GM19467 (cell line): ENCODE data around the gene STYXL1.
"Not testable (repeated sequence)": the region's sequence is repeated elsewhere in the genome, so short reads cannot be mapped to it uniquely, and the experiment has no call there.

Experiments
- ATAC-seq: cut with Tn5 transposase; IDR thresholded peaks from one replicate; pipeline ENCODE4 v1.9.1; 2021; ENCODE audit warnings: mild to moderate bottlenecking, moderate library complexity; ENCODE audit not compliant: unreplicated experiment

The STYXL1 gene

DNA sequence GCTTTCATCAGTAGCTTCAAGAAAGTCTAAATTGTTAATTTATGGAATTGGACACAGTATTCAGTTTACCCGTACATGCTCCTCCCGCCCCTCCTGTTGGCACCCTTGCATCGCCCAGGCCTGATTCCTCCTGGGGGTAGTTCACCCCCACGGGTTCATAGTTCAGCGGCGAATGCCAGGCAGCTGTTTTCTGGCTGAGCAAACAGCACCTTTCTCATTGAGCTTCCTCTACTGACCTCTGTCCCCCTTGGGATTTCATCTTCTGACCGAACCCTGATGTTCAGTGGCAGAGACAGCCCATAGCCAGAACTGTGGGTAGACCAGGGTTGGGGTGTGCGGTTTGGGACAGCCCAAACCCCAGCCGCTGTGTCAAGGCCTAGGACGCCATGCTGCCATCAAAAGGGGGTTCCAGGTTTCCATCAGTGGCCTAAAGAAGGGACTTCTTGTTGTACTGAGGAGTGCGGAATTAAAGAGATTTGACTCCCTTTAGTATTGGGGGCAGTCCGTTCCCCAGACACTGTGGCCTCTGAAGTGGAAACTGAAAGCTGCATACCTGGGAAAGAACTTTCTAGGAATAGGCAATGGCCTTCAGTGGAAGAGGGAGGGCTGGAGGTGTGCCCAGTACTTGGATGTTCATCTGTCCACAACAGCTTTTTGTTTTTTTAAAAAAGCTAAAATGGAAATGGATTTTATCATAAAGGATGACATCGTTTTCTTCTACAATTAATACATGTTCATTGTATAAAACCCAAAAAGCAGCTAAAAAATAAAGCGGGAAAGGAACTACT lies 19.1 kb upstream of the STYXL1 start:
- ATAC-seq, result no peak

DNA sequence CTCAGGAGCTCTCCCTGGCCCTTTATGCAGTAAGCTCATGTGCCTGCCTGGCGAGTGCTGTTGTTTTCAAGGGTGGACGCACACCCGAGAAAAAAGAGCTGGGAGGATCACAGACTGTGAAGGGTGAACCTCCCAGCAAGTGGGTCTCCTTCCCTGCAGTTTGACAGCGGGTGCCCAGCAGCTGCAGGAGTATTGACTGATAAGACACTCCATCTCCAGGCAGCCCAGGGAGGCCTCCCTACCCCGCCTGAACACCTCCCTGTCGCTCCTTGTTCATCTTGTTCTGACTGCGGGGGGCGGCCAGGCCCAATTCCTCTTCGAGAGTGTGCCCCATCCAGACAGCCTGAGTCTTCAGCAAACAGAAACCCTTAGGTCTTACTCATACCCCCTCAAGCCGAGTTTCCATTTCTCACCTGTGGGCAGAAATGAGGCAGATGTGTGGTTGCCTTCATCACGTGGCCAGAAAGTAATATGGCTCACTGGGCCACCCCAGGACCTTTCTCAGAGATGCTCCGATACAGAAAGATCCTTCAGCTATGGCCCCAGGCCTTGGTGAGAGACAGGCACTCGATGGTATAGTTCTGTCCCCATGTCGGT lies 17.3 kb upstream of the STYXL1 start:
- ATAC-seq, result no peak

DNA sequence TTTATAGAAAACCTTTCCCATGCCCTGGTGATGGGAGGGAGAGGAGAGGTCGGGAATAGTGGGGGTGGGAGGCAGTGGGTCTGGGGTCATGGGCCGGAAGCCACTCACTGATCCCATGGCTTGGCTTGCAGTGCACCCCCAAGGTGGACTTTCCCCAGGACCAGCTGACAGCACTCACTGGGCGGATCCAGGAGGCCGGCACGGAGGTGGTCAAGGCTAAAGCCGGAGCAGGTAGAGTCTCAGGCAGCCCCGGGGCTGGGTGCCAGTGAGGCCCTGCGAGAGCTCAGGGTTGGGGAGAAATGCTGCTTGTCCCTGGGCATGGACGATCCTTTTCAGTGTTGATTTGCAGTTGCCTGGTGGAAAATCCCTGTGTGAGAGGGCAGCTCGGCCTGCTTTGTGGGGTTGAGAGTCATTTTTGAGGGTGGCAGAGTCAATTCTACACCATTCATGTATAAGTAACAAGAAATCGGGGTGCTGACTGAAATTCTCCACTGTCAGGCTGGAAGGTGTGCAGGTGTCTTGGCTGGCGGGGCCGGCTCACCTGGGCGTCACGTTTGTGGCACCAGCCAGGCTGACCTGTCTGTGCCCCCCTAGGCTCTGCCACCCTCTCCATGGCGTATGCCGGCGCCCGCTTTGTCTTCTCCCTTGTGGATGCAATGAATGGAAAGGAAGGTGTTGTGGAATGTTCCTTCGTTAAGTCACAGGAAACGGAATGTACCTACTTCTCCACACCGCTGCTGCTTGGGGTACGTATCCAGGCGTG lies 16.6 kb upstream of the STYXL1 start:
- ATAC-seq, result no peak

DNA sequence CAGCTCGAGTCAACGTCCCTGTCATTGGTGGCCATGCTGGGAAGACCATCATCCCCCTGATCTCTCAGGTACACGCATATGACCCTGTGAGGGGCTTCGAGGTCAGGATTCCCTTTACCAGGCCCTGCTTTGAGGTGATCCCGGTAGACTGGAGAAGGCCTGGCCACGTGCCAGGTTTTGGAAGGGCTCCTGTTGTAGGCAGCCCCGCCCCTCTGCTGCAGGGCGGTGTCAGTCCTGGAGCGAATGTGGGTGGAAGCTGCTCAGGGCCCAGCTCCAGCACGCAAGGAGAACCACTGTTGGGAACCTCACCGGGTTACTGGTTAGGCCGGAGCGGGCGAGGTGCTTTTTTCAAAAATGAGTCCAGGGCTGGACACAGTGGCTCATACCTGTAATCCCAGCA lies 15.7 kb upstream of the STYXL1 start:
- ATAC-seq, result no peak

DNA sequence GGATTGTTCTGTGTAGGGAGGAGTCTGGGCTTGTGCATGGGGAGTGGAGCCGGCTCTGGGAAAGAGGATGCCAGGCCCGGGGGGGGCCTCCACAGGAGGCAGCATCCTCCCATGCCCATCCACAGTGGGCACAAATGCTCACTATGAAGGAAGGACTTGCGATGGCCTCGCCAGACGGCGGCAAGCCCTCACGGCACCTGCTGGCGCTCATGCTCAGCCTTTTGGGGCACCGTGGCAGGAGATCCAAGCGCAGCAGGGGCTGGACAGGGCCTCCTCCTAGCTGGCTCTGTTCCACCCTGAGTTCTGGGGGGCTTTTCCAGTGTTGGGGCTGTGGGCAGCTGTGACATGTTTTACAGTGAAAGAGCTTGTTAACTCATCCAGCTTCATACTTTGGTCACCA lies 15.3 kb upstream of the STYXL1 start:
- no peak for ATAC-seq

DNA sequence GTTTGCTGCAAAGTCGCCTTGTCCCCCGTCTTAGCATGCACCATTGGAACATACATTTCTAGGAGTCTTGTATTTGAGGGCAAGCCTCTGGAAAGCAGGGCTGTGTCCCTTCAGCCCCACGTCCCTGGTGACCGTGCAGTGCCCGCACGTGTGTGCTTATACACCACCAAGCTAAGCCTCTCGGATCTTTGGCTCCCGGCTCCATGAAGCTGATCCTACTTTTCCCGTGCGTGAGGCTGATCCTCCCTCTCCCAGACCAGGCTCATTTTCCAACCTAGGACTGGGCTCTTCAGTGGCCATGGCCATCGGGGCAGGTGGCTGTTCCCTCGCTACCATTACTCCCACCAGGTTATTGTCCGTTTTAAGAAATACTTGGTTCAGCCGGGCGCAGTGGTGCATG lies 14.5 kb upstream of the STYXL1 start:
- no peak for ATAC-seq

DNA sequence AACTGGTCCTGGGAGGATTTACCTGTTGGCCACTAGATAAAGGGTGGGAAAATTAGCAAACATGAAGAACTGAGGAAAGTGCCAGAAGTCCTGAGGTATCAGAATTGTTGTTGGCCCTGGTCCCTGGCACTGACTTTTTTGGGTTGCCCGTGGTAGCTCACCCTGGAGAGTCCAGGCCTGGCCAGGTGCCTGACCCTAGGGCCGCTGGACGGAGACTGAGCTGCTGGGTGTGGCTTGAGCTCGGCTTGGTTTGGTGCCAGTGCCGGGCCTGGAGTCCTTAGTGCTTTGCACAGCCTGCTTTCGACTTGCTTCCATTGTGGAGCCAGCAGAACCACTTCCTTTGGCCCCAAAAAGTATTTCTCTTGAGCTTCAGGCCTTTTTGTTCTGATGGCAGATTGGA lies 13.0 kb upstream of the STYXL1 start:
- no peak for ATAC-seq

DNA sequence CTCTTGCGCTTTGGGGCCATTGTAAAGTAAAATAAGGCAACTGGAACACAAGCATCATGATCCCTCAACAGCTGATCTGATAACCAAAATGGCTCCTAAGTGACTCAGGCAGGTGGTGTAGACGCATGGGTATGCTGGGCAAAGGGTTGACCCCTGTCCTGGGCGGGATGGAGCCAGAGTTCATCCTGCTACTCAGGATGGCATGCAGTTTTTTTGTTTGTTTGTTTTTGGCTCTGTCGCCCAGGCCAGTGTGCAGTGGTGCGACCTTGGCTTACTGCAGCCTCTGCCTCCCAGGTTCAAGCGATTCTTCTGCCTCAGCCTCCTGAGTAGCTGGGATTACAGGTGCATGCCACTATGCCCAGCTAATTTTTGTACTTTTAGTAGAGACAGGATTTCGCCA lies 10.9 kb upstream of the STYXL1 start:
- ATAC-seq, result not testable (repeated sequence)

DNA sequence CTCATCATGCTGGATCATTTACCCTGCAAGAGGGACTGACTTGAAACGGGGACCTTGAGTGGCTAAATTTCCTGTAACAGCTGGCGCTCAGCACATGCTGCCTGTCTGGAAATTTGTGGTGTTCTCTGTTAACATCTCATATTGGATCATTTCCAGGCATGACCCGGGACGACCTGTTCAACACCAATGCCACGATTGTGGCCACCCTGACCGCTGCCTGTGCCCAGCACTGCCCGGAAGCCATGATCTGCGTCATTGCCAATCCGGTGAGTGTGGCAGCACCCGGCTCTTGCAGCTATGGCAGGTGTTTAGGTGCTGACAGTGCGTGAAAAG lies 10.0 kb upstream of the STYXL1 start:
- no peak for ATAC-seq

DNA sequence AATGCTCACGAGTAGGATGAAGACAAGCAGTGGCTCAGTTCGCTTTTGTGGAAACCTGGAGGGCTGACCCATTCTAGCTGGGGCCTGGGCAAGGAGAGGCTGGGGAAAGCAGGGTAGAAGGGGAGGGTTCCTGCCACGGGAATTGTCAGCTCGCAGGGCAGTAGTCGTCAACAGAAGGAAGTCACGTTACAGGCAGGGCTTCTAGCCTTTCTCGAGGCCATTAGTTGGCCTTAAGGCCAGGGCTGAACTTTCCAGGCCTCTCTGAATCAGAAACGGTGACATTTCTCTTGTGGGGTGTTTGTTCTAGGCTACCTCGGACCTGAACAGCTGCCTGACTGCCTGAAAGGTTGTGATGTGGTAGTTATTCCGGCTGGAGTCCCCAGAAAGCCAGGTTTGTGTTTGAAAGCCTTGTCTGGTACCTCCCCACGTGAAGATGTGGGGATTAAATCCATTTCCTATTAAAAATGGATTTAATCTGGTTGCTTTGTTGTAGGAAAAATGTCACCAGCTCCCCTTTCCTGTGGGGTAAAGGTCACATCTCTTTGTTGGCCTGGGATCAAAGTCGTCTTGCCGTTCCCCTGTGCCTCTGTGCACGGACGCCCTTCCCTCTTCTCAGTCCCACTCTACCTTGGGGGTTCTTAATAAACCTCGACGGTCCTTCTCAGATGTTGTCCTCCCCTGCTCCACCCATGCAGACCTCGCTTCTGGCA lies 9.5 kb upstream of the STYXL1 start:
- ATAC-seq, result no peak

DNA sequence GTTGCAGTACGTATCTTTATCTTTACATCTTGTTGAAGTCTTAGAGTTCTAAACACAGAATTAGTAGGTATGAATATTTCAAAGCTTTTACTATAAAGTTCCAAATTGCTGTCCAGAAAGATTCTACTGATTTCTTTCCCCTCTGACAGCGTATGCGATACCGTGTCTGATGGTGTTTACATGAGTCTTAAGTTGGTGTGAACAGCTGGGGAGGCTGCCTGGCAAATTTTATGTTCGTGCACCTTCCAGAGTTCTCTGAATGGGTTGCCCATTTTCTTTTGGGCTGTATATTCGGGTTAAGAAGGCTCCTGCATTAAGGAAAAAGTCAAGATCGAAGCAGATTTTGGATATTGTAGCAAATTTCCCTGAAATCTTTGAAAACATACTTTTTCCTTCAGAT lies 8.4 kb upstream of the STYXL1 start:
- no peak for ATAC-seq

DNA sequence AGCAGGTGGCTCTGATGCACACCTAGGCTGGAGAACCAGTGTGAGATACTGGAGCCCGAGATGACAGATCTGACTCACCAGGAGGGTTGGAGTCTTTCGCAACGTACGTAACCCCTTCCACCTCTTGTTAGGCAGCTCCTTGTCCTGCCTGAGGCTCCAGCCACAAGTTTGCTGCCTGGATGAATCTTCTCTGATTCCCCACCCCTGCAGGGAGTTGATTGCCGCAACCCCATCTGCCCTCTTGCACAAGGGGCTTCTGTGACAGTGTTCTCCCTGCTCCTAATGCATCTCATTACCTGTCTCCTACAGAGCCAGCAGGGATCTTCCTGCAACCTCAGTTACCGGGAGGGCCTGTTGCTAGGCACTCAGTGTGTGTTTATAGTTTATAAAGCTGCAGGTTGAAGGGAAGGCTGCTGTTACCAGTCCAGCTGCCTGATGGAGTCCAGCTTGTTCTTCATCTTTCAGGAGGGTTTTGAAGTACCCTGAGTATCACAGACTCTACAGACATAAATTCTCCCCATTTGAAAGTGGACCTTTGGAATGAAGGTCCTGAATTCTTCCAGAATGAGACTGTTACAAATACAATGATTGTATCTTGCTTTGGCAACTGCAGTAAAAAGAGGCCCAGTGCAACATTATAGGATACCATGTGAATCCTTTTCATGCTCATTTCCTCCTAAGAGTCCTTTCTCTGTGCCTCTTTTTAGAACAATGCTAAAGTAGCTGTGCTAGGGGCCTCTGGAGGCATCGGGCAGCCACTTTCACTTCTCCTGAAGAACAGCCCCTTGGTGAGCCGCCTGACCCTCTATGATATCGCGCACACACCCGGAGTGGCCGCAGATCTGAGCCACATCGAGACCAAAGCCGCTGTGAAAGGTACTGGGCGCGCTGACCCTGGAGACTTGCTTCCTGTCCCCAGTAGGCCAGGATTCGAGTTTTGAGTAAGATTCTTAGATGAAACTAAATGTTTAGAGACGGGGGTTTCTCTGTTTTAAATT lies 6.6 kb upstream of the STYXL1 start:
- ATAC-seq, result no peak

DNA sequence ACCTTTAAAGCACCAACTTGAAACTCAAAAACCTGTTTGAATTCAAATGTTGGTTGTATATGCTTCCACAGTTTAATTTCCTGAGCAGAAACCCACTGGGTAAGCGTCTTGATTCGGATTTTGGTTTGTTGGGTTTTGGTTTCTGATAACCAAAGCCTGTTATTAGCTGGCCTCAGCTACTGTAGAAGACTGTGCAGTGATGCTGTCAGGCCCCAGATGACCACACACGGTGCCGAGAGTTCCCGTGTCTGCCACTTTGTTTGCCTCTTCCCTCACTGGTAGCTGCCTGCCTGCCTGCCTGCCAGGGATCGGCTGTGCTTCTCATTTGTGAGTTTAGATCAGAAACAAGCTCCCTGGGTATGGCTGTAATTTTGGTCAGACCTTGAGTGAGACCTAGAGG lies 5.7 kb upstream of the STYXL1 start:
- no peak for ATAC-seq

DNA sequence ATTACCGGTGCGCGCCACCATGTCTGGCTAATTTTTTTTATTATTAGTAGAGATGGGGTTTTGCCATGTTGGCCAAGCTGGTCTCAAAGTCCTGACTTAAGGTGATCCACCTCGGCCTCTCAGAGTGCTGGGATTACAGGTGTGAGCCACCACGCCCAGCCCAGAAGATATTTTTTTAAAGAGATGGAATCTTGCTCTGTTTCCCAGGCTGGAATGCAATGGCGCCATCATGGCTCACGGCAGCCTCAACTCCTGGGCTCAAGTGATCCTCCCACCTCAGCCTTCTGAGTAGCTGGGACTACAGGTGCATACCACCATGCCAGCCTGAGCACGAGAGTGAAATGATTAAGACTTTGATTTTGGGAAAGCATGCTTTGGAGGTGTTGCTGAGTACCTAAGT lies 4.9 kb upstream of the STYXL1 start:
- ATAC-seq, result not testable (repeated sequence)

DNA sequence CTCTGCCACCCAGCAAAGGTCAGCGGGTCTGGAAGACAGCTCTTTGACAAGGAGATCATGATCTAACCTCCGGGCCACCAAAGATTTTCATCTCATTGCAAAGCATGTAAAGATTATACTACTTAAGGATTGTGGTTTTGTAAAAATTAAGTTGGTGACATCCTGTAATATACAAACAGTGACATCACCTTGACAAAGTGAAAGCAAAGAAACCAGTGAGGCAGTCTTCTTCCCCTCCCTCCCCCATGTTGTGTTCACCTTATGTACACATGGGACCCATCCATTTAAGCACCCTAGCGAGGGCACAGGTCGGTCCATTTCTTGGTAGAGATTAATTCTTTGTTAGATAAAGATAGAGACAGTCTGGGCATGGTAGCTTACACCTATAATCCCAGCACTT lies 4.0 kb upstream of the STYXL1 start:
- no peak for ATAC-seq

DNA sequence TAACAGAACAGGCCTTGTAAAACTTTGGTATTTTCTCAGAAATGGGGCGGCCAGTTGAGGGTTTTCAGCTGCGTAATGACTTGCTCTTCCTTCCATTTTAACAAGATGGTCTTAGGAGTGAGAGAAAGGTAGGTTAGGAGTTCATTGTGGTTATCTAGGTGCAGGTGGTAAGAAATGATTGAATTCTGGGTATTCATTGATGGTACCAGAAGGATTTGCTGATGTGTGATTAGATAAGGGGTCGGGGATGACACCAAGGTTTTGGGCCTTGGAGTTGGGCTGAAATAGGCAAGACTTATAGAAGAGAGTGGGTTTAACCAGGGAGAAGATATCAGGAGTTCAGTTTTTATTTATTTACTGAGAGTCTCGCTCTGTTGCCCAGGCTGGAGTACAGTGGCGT lies 2.7 kb upstream of the STYXL1 start:
- ATAC-seq, result no peak

DNA sequence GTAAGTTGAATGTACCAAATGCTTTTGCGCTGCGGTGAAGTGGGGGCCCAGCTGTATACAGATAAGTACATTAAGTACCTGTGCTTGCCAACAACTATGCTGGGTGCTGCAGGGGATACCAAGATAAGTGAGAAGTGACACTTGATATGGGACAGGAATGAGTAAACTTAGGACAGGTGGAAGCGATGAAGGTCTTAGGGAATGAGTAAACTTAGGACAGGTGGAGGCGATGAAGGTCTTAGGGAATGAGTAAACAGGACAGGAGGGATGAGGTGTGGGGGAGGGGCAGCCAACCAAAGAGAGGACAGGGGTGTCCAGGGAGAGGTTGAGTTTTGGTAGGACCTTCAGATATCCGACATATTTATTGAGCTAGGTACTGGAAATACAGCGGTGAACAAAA lies 1.5 kb upstream of the STYXL1 start:
- no peak for ATAC-seq

DNA sequence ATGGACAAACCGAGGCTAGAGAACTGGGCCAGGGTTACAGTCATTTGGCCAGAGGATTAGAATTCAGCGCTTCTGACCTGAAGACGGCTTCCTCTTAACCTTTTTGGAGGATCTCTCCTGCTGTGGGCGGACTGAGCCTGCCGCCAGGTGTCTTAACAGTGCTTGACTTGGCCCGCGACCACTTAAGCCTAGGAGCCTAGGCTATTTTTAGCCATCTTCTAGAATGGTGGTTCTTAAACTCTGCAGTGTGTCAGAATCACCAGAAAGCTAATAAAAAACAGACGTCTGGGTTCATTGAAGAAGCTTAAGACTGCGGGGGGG lies 828 bp upstream of the STYXL1 start:
- no peak for ATAC-seq

DNA sequence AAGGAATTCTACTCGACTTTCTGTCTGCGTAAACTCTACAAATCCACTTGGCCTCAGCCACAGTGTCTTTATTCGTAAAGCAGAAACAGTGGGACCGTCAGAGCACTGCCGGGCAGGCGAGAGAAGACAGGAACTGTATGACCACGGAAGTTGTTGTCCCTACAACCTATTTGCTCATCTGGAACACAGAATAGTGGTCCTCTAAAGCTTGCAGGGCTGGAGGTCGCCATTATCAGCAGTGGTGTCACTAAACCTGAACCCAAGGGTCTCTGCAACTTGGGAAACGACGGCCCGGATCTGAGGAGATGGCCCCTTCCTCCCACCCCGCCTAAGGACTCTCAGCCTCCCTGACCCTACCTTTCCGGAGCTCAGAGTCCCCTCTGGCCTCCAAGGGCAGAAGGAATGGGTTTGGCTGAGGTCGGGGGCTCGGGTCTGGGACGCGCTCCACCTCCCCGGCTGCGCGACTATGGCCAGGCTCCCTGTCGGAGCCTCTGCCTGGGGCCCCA lies 442 bp downstream of the STYXL1 start:
- ATAC-seq, result no peak

DNA sequence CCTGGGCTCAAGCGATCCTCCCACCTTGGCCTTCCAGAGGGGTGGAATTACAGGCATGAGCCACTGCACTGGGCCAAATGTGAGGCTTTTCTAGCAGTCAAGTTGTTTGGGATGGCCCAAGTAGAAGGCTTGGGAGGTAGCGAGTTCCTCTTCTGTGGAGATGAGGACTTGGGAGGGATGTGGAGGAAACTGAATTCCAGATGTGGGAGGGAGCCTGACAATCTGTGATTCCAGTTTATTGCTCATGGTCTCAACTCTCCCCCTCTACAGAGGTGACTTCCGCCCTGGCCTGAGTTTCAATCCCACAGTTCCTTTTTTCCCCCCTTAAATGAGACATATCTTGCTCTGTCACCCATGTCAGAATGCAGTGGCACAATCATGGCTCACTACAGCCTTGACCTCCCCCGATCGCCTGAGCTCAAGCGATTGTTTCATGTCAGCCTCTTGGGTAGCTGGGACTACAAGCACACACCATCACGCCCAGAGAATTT lies 3.4 kb downstream of the STYXL1 start:
- ATAC-seq, result no peak
